Measurements from ENCODE around the gene LAT.

The LAT gene

DNA sequence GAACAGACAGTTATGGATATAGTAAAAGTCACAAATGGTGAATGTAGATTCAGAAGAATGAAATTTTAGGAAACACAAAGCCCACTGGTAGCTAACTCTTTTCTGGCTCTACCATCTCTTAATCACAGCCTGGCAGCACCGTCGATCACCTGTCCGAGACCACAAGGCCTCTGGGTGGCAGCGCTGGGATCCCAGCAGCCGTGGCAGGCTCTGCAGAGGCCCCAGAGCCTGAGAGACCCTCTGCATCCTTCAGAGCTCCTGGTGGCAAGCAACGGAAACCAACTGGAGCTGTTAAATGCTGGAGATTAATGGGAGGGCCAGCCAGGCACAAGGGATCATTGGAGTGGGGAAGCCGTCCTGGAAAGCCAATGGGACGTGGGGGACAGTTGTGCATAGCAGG lies 26.3 kb downstream of the LAT start:
- DNase-seq: no peak

DNA sequence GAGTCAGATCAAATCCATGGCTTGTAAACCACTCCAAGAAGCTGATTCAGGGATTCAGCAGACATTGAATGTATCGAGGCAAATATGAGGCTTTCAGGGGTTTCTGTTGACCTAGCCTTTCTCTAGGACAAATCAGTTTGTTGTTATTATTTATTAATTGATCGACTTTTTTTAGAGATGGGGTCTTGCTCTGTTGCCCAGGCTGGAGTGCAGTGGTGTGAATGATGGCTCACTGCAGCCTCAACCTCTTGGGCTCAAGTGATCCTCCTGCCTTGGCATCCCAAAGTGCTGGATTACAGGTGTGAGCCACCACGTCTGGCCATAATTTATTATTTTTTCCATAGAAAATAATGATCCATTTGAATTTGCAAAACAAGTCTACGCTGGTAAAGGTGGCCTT lies 27.0 kb downstream of the LAT start:
- no peak for DNase-seq

DNA sequence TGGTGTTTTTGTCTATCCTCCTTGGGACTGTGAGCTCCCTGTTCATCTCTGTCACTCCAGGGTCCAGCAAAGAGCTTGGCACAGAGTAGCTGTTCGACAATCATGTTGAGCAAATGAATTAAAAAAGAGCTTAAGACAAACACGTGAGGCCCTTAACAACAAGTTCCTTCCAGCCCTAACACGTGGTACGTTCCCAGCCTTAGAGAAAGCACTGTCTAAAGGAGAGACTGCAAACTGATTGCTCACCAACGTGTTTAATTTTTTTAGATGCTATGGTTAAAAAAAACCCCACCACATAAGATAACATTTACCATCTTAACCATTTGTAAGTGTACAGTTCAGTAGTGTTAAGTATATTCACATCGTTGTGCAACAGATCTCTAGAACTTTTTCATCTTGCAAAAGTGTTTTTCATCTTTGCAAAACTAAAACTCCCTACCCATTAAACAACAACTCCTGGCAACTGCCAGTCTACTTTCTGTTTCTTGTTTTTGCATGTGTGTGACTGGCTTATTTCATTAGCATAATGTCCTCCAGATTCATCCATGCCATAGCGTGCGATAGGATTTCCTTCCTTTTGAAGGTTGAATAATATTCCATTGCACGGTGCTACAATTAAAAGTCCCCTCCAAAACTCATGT lies 28.2 kb downstream of the LAT start:
- no peak for DNase-seq

DNA sequence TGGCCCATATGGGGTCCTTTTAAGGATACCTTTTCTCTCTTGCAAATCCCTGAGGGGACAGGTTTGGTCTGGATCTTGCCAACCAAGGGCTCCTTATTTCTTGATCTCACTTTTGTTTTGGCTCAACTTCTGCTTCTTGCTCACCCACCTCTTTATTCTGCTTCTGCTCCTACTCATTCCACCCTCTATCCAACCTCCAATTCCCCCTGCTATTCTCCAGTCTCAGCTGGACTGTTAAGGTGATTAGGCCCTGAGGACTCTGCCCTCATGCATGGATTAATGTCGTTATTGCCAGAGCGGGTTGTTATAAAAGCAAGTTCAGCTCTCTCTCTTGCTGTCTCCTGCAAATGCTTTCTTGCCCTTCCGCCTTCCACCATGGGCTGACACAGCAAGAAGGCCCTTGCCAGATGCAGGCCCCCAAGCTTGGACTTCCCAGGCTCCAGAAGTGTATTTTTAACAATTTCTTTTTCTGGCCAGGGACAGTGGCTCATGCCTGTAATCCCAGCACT lies 29.8 kb downstream of the LAT start:
- no peak for DNase-seq

DNA sequence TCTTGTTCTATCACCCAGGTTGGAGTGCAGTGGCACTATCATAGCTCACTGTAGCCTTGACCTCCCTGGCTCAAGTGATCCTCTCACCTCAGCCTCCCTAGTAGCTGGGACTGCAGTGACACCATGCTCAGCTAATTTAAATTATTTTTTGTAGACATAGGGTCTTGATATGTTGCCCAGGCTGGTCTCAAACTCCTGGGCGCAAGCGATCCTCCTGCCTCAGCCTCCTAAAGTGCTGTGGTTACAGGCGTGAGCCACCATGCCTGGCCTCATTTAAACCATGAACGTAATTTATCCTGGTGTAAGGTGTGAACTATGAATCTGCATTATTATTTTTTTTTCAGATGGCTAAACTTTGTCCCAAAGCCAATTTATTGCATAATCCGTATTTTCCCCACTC lies 37.3 kb downstream of the LAT start:
- no peak for DNase-seq

DNA sequence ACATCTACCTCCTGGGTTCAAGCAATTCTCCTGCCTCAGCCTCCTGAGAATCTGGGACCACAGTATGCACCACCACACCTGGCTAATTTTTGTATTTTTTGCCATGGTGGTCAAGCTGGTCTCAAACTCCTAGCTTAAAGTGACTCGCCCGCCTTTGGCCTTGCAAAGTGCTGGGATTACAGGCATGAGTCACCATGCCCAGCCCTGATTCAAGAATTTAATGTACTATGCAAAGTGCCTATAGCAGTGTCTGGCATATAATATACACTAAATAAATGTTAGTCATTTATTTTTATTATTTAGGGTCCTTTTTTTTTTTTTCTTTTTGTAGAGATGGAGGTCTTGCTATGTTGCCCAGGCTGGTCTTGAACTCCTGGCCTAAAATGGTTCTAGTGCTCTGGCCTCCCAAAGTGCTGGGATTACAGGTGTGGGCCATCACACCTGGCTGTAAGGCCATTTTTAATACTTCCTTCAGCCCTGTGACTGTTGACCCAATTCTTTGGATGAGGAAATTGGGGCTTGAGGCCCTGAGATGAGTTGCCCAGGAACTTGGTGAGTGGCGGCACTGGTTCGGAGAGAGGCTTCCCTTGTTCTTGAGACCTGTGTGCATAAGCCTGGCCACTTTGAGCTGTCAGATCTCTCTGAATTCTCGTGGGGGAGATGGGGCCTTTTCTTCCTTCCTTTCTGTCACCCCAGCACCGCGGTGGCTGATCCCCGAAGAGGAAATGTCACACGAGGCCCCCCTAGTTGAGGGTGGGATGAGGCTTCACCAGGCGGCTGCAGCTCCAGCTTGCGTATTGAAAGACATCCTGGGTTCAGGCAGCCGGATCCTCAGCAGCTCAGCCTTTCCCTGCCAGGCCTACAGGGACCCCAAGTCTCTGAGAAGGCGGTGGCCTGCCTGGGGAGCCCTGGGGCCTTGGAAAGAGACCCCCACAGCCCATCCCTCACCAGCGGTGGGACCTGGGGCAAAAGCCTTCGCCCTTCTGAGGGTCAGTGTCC lies 38.7 kb downstream of the LAT start:
- no peak for DNase-seq

DNA sequence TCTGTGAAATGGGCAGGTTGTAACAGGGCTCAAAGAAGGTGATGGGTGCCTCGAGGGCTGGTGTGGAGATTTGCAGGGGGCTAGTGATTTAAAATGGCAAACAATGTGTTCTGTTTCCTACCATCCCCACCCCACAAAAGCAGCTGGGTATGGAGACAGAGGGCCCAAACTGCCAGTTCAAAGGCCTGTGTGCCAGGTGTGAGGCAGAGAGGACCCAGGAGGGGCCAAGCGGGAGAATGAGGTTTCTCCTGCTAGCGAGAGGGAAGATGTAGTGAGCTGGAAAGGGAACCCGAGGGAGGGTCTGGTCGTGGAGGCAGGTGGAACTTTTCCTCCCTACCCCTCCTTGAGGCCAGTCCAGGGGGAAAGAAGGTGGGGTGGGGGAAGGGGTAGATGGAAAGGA lies 39.4 kb downstream of the LAT start:
- DNase-seq: no peak

DNA sequence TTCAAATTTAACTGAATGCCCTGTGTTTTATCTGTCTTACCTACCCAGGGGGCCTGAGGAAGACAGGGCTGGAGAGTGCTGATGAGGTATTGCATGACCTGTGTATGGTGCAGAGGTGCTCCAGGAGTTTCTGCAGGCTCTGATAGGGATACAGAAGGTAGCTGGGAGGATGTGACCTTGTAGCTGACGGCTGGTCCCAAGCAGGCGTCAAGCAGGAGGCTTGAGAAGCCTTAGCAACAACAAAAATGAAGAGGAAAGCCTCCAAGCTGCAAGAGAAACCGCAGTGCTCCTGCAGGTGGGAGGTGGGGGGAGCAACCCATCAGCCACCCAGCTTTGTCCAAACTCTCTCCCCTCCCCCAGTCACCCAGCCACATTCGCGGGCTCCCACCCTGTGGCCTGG lies 40.4 kb downstream of the LAT start:
- DNase-seq: no peak

DNA sequence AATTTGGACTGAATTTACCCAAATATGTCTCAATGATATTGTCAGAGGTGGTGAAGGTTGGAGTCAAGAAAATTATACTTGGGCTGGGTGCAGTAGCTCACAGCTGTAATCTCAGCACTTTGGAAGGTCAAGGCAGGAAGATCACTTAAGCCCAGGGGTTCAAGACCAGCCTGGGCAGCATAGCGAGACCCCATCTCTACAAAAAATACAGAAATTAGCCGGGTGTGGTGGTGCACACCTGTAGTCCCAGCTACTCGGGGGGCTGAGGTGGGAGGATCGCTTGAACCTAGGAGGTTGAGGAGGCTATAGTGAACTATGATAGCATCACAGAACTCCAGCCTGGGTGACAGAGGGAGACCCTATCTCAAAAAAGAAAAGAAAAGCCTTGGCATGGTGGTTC lies 40.9 kb downstream of the LAT start:
- no peak for DNase-seq

DNA sequence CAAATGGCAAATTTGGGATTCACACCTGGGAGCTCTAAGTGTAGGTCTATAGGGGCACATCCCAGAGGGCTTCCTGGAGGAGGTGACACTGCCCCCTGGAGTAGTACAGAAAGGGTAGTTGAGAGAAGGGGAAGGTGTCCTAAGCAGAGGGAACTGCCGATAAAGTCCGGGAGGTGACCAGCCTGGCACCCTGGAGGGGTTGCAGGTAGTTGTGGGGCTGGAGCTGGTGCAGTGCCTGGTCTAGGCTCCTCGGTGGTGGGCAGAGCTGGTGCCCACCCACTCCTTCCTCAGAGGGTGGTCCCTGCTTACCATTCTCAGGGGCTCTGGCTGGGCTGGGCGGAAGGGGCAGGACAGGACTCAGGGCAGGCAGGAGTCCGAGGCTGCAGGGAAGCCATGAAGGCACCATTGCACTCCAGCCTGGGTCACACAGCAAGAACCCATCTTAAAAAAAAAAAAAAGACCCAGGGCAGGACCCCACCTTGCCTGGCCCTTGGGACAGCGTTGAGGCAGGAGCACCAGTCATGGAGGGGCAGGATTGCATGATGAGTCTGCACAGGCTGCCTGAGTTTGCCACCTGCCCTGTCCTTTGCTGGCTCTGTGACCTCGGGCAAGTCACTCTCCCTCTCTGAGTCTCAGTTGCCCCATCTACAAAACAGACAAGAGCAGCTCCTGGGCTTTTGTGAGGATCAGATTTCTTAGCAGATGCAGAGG lies 43.8 kb downstream of the LAT start:
- no peak for DNase-seq

DNA sequence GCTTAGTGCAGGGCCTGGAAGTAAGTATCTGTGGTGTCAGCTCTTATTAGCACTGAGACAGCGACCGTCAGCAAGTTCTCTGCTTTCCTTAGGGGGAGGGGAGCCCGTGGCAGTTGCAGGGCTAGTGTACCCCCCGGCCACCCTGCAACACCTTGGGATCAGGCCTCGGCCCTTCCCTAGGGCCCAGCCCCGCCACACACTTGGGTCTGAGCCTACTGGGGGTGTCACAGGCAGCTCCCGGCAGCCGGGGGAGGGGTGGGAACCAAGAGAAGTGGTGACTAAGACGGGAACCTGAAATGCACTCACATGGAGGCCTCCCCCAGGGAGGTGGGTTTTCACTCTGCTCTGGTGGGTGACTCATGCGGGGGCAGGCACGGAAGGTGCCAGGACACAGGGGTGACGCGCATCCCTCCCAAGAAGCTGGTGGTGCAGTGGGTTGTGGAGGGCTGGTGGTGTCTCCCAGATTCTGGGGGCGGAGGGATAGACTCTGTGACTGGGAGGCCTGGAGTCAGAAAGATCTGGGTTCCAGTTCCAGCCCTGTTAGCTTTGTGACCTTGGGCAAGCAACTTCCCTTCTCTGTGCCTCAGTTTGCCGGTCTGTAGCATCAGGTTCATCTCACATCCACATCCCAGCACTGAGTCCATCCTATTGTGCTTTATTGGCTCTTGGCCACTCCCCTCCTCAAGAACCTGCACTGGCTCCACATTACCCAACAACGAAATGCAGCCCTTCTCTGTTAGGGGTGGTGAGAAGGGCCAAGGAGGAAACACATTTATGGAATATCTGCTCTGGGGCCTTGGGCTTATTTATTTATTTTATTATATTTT lies 44.5 kb downstream of the LAT start:
- no peak for DNase-seq

DNA sequence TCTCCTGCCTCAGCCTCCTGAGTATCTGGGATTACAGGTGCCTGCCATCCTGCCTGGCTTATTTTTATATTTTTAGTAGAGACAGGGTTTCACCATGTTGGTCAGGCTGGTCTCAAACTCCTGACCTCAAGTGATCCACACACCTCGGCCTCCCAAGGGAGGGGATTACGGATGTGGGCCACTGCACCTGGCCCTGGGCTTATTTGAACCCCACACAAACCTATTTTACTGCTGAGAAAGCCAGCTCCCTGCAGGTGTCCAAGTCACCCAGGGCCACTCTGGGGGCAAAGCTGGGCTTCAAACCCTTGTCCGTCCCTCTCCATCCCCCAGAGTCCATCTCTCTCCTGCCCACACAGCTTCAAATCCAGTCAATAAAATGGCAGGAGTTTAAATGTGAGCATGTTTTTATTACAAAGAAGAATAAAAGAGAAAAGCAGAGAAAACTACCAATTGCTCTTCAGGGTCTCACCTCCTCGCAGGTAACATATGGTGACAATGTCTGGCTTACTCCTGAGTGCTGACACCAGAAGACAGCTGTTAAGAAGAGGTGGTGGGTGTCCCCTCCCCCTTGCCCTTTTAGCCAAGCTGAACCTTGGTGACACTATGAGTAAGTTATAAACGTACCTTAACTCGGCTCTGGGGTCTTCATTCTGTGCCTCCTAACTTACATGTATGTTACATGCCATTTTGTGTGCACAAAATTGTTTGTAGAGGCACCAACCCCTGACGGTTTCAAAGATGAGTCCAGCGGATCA lies 45.4 kb downstream of the LAT start:
- no peak for DNase-seq

All from NCI-H1436 treated with DMSO at 0.1 percent for 48 hours (cell line).